Retinal pigment epithelial cell (primary cell): ENCODE data around the gene NCOA1.

ENCODE experiments used
- DNase-seq: peaks from one replicate; pipeline ENCODE4 v3.0.0-alpha.2; 2010; ENCODE audit warnings: low read depth
- H3K4me3 ChIP-seq: 2 replicates; pipeline ENCODE4 v1.5.1; 2011; ENCODE audit warnings: mild to moderate bottlenecking, low read length, control low read depth, moderate library complexity
- CTCF ChIP-seq: conservative IDR thresholded peaks from 2 replicates; pipeline ENCODE4 v1.5.1; 2011; ENCODE audit warnings: low read depth, low read length, control low read depth, inconsistent platforms

The NCOA1 gene

GRCh38 chr2:24774373-24774772, 283.3 kb downstream of the NCOA1 start:
- TF ChIP-seq CTCF, result no peak
- no peak for DNase-seq
- no peak overlapping the region for H3K4me3 ChIP-seq

DNA sequence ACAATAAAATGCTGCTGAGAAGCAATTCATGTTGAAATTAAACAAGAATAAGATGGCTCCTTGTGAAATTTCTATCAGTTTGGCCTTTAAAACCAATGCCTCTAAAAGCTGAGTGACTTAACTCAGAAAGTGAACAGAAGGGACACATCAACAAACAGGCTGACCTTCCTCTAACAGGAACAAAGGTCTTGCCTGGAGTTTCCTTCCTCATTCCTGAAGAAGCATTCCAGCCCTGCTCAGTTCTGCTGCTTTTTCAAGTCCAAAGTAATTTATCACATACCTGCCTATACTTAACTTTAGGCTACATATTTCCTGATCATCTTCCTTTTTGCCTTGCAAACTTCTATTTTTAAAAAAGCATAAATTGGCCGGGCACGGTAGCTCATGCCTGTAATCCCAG, 288.1 kb downstream of the NCOA1 start:
- no peak for TF ChIP-seq CTCF
- H3K4me3 ChIP-seq, result no peak overlapping the region
- no peak for DNase-seq

DNA sequence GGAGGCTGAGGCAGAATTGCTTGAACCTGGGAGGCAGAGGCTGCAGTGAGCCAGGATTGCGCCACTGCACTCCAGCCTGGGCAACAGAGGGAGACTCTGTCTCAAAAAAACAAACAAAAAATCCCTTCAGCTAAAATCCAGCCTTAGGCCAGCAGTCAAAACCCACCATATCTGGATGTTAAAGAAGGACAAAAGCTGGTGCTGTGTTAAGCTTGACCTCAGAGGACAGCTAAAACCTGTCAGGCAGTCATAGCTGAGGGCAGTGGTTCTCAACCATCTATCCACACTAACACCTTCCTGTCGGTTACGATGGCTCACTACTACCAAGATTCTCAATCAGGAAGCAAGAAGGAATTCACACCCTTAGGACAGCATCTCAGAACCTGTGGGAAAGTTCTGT, 292.6 kb downstream of the NCOA1 start:
- DNase-seq, result no peak
- TF ChIP-seq CTCF, result no peak
- no peak overlapping the region for H3K4me3 ChIP-seq

DNA sequence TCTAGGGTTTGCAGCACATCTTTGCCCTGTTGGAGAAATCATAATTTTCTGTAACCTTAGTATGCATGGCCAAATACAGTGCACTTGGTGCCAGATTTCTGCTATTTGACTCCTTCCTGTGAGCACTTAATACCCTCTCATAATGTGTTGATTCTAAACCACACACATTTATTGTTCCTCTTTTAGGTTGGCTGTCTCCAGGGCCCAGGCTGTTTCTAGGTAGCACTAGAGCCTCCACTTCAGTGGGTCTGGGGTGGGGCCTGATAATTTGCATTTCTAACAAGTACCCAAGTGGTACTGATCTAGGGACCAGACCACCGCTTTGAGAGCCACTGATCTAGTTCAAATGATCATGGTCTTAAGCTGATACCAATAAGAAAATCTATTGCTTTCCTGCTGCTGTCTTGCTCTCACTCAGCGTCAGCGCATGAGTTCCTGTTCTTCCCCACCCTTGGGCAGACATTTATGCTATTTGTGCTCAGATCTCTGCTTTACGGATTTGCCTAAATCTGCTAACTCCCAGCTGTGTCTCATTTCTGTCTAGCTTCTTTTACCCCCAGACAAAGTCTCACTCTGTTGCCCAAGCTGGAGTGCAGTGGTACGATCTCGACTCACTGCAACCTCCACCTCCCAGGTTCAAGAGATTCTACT, 294.7 kb downstream of the NCOA1 start:
- no peak overlapping the region for H3K4me3 ChIP-seq
- no peak for TF ChIP-seq CTCF
- DNase-seq, result no peak

- TF ChIP-seq CTCF, result no peak
- H3K4me3 ChIP-seq, result no peak overlapping the region
- no peak for DNase-seq
Measured at GRCh38 chr2:24787532-24787931, 296.5 kb downstream of the NCOA1 start.

GRCh38 chr2:24788816-24789215, 297.8 kb downstream of the NCOA1 start:
- no peak for DNase-seq
- no peak for TF ChIP-seq CTCF
- no peak overlapping the region for H3K4me3 ChIP-seq

DNA sequence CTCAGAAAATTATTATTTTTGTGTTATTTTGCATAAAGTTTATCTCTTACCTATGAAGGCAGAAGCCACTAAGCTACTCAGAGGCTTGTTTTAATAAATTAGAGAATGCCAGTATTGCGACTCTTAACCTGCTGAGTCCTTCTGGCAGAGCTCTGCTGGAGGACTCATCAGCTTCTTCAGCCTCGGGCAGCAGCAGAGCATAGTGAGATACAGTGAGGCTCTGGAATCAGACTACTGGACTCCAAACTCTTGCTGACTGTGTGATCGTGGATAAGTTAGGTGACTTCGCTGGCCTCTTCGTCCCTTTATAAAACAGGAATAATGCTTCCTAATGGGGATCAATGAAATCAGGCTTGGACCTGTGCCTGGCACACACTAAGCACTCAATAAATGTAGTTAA, 300.4 kb downstream of the NCOA1 start:
- no peak for TF ChIP-seq CTCF
- H3K4me3 ChIP-seq, result no peak overlapping the region
- DNase-seq, result no peak
